HUDEP-2 (cell line): ENCODE data around the gene NOC3L.
"Not testable (repeated sequence)": the region's sequence is repeated elsewhere in the genome, so short reads cannot be mapped to it uniquely, and the experiment has no call there.

Experiments
- DNase-seq, 76 experiments: peaks; one replicate each; lab custom pipeline; 2025; ENCODE audit not compliant: unreplicated experiment in 76 of 76; lab: John Stamatoyannopoulos, UW

NOC3L gene

GRCh38 chr10:94363251-94363565 is 469 bp upstream of the NOC3L start:
- no peak for DNase-seq

GRCh38 chr10:94361171-94361794 is 1.5 kb downstream of the NOC3L start:
- peak in 37 of 76 experiments; percentile 3 to 63 (median 26) for DNase-seq

- DNase-seq, result no peak
These were observed 4.3 kb downstream of the NOC3L start for GRCh38 chr10:94358480-94358879.

GRCh38 chr10:94357193-94357592 is 5.5 kb downstream of the NOC3L start:
- DNase-seq, result no peak

- DNase-seq, result no peak
These were observed 6.9 kb downstream of the NOC3L start for GRCh38 chr10:94355841-94356240.

GRCh38 chr10:94353336-94353735 is 9.4 kb downstream of the NOC3L start:
- DNase-seq, result peak in 63 of 76 experiments; percentile 1 to 78 (median 34)

GRCh38 chr10:94351089-94351488 is 11.7 kb downstream of the NOC3L start:
- no peak for DNase-seq

- DNase-seq, result not testable (repeated sequence)
These were observed 12.2 kb downstream of the NOC3L start for GRCh38 chr10:94350500-94350899.

- DNase-seq, result no peak
These were observed 13.4 kb downstream of the NOC3L start for GRCh38 chr10:94349327-94349726.

- no peak for DNase-seq
These were observed 18.1 kb downstream of the NOC3L start for GRCh38 chr10:94344522-94345122.

- DNase-seq, result no peak
These were observed 19.6 kb downstream of the NOC3L start for GRCh38 chr10:94343151-94343550.

GRCh38 chr10:94334857-94335256 is 27.9 kb downstream of the NOC3L start:
- DNase-seq, result no peak

GRCh38 chr10:94333051-94333450 is 29.7 kb downstream of the NOC3L start:
- no peak for DNase-seq

GRCh38 chr10:94328613-94329012 is 34.1 kb downstream of the NOC3L start:
- DNase-seq, result no peak

GRCh38 chr10:94327649-94328048 is 35.1 kb downstream of the NOC3L start:
- DNase-seq, result no peak

- DNase-seq, result no peak
These were observed 38.0 kb downstream of the NOC3L start for GRCh38 chr10:94324609-94325233.

GRCh38 chr10:94320285-94320914 is 42.3 kb downstream of the NOC3L start:
- peak in 61 of 76 experiments; percentile 4 to 74 (median 43) for DNase-seq

GRCh38 chr10:94316560-94316959 is 46.2 kb downstream of the NOC3L start:
- no peak for DNase-seq

- no peak for DNase-seq
These were observed 46.7 kb downstream of the NOC3L start for GRCh38 chr10:94315975-94316464.

GRCh38 chr10:94315024-94315451 is 47.7 kb downstream of the NOC3L start:
- DNase-seq, result no peak

- DNase-seq, result no peak
These were observed 52.4 kb downstream of the NOC3L start for GRCh38 chr10:94310369-94310768.

- DNase-seq, result no peak
These were observed 53.9 kb downstream of the NOC3L start for GRCh38 chr10:94308866-94309265.
